ENCODE measurements around the gene KIAA1958.

KIAA1958 gene

DNA sequence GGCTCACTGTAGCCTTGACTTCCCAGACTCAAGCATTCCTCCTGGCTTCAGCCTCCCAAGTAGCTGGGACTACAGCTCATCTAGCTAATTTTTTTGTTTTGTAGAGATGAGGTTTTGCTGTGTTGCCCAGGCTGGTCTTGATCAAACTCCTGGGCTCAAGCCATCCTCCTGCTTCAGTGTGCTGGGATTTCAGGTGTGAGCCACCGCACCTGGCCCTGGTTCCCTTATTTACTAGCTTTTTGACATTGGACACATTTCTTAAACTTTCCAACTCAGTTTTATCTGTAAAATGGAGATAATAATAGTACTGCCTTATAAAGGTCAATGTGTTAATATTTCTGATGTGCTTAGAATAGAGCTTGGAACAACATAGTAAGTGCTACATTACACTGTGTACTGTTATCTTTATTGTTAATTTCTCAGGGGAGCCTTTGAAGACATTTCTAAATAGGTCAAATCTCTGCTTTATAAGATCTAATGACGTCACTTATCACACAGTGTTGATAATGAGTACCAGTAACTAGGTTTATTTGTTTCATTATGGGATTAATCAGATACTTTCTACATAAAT, 66.7 kb downstream of the KIAA1958 start:
- in situ Hi-C loops (cut with MboI; ENCODE audit: low sequenced_read_pairs), result no loop called here

DNA sequence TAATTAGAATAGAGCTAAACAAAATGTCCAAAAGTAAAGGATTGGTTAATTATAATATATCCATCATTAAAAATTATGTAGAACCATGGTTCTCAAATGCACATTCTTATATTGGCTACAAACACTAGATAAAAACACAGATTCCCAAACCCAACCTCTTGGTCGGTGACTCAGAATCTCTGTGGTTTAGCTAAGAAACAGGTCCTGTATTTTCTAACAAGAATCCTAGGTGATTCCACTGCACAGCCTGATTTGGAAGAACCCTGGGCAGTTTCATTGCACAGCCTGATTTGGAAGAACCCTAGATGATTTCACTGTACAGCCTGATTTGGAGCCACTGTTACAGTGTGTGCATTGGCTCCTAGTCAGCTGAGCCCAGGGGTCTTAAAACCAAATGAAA, 67.9 kb downstream of the KIAA1958 start:
- in situ Hi-C loops (cut with MboI; ENCODE audit: low sequenced_read_pairs), result no loop called here

- in situ Hi-C loops (cut with MboI; ENCODE audit: low sequenced_read_pairs), result no loop called here
Observed at GRCh38 chr9:112555101-112555643, 68.5 kb downstream of the KIAA1958 start.

DNA sequence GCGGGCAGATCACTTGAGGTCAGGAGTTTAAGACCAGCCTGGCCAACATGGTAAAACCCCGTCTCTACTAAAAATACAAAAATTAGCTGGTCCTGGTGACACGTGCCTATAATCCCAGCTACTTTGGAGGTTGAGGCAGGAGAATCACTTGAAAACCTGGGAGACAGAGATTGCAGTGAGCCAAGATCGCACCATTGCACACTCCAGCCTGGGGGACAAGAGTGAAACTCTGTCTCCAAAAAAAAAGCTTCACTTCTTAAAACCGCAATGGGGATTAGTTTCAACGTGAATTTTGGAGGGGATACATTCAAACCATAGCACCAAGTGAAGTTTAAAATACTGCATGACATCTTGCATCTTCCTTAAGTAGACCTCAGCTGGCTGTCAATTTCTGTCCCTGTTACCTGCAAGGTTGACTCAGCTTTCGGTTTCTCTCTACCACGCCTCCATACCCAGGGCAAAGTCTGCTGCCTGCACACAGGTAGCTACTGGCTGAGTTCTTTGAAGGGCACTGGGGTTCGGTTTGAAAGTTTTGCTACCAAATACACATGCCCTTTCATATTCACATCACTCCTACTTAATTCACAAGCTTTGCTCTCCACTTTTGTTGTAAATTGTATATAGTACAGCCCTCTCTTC, 69.3 kb downstream of the KIAA1958 start:
- in situ Hi-C loops (cut with MboI; ENCODE audit: low sequenced_read_pairs), result no loop called here

GRCh38 chr9:112556497-112557442, 70.1 kb downstream of the KIAA1958 start:
- in situ Hi-C loops (cut with MboI; ENCODE audit: low sequenced_read_pairs), result no loop called here

GRCh38 chr9:112558476-112558875, 71.8 kb downstream of the KIAA1958 start:
- in situ Hi-C loops (cut with MboI; ENCODE audit: low sequenced_read_pairs), result no loop called here

- in situ Hi-C loops (cut with MboI; ENCODE audit: low sequenced_read_pairs), result no loop called here
Observed at GRCh38 chr9:112558978-112559377, 72.4 kb downstream of the KIAA1958 start.

DNA sequence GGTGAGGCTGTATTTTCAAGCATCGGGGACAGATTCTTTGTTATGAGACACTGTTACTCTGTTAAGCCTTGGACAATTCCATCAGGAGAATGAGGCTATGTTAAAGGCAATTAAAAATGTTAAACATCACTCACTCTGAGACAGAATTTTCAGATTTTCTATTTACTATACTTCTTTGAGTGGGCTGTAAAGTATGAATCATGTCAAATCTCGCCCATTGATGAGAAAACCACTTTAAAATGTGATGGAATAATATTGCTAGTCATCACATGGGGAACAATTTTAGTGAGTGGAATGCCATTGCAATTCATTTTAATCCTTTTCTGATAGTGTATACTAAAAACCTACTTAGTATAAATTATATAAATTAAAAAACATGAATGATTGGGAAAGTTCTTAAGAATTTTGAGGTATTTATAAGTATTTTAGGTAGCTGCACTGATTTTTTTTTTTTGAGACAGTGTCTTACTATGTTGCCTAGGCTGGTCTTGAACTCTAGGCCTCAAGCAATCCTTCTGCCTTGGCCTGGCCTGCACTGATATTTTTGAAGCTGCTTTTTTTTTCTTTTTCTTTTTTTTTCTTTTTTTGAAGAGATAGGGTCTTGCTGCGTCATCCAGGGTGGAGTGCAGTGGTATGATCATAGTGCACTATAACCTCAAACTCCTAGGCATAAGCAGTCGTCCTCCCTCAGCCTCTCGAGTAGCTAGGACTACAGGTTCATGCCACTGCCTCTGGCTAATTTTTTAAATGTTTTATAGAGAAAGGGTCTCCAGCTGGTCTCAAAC, 73.2 kb downstream of the KIAA1958 start:
- in situ Hi-C loops (cut with MboI; ENCODE audit: low sequenced_read_pairs), result no loop called here

- in situ Hi-C loops (cut with MboI; ENCODE audit: low sequenced_read_pairs), result no loop called here
Observed at GRCh38 chr9:112562235-112562958, 75.8 kb downstream of the KIAA1958 start.

- in situ Hi-C loops (cut with MboI; ENCODE audit: low sequenced_read_pairs), result no loop called here
Observed at GRCh38 chr9:112569186-112569585, 82.6 kb downstream of the KIAA1958 start.

- in situ Hi-C loops (cut with MboI; ENCODE audit: low sequenced_read_pairs), result no loop called here
Observed at GRCh38 chr9:112570671-112571167, 84.1 kb downstream of the KIAA1958 start.

- in situ Hi-C loops (cut with MboI; ENCODE audit: low sequenced_read_pairs), result no loop called here
Observed at GRCh38 chr9:112571624-112572355, 85.2 kb downstream of the KIAA1958 start.

GRCh38 chr9:112572416-112572815, 85.8 kb downstream of the KIAA1958 start:
- in situ Hi-C loops (cut with MboI; ENCODE audit: low sequenced_read_pairs), result no loop called here

DNA sequence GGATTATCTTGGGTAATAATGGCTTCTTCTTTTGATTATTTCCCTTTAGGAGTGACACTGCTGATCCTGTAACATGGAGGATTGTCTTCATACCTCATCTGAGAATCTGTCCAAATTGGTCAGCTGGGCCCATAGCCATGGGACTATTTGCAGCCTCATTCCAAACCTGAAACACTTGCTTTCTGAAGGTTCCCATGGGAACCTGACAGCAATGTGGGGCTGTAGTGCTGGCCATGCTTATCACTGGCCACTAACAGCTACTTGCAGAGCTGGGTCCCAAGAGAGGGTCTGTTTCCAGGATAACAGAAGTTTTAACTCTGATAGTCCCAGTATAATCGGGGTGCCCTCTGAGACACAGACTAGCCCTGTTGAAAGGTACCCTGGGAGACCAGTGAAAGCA, 87.4 kb downstream of the KIAA1958 start:
- in situ Hi-C loops (cut with MboI; ENCODE audit: low sequenced_read_pairs), result no loop called here

GRCh38 chr9:112575107-112575506, 88.5 kb downstream of the KIAA1958 start:
- in situ Hi-C loops (cut with MboI; ENCODE audit: low sequenced_read_pairs), result no loop called here

- in situ Hi-C loops (cut with MboI; ENCODE audit: low sequenced_read_pairs), result no loop called here
Observed at GRCh38 chr9:112581469-112582176, 95.0 kb downstream of the KIAA1958 start.

- in situ Hi-C loops (cut with MboI; ENCODE audit: low sequenced_read_pairs), result no loop called here
Observed at GRCh38 chr9:112582371-112583262, 96.0 kb downstream of the KIAA1958 start.
